G401 (cell line): ENCODE results near the gene CHD2. TPM values are rescaled to one million over a fixed set of nuclear protein-coding genes. Genes with fewer than 3 reads are reported as not detected.

Experiments used
- DNase-seq: peaks from one replicate; pipeline ENCODE4 v3.0.0-alpha.2; 2015; ENCODE audit warnings: low spot score
- in situ Hi-C: cut with HindIII; loops from 2 replicates; pipeline ENCODE4 v1.10.0; 2016; ENCODE audit warnings: low sequenced_read_pairs, mixed read lengths
- total RNA-seq: library from RNA; depleted of rRNA; stranded (reverse); fragments of >200 nt; shearing (Covaris generic); gene quantifications from 2 replicates; pipeline ENCODE4 v1.2.3, GENCODE V29; 2014; rRNA removed

The CHD2 gene
- total RNA-seq, 1 experiment from 2014 or later, result 38.9 TPM

DNA sequence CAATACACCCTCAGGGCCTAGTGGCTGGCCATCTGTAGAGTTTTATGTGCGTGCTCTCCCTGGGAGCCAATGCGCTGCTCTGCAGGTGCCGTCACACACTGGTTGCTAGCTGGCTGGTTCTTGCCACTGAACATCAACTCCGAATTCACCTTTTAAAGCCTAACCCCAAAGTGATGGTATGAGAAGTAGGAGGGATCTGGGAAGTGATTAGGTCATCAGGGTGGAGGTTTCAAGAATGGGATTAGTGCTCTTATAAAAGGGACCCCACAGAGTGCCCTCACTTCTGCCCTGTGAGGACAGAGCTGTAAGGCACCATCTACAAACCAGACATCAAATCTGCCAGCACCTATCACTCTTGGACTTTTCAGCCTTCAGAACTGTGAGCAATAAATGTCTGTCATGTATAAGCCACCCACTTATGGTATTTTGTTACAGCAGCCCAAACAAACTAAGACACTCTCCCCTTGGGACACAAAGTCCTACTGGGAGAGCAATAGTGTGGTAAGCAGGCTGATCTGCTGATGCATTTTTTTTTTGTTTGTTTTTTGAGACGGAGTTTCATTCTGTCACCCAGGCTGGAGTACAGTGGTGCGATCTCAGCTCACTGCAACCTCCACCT is 168.6 kb downstream of the CHD2 start:
- in situ Hi-C loops, result no loop called here
- DNase-seq, result no peak

DNA sequence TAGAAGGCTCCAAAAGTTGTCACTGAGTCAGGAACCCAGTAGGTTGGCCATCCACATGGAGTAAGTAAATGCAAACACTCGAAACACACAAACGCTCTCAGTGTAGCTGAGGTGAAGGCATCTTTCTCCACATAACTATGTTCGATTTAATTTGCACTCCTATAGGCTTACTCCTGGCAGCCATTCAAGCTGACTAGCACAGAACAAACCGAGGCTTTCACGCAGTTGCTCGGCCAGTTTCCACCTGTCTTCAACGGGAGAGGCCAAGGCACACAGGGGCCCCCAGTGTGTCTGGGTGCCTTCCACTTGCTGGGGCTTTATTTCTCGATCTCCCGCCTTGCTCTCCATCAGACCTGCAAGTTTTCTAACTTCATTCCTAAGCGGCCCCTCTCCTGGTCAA is 170.0 kb downstream of the CHD2 start:
- in situ Hi-C loops, result no loop called here
- DNase-seq, result no peak

DNA sequence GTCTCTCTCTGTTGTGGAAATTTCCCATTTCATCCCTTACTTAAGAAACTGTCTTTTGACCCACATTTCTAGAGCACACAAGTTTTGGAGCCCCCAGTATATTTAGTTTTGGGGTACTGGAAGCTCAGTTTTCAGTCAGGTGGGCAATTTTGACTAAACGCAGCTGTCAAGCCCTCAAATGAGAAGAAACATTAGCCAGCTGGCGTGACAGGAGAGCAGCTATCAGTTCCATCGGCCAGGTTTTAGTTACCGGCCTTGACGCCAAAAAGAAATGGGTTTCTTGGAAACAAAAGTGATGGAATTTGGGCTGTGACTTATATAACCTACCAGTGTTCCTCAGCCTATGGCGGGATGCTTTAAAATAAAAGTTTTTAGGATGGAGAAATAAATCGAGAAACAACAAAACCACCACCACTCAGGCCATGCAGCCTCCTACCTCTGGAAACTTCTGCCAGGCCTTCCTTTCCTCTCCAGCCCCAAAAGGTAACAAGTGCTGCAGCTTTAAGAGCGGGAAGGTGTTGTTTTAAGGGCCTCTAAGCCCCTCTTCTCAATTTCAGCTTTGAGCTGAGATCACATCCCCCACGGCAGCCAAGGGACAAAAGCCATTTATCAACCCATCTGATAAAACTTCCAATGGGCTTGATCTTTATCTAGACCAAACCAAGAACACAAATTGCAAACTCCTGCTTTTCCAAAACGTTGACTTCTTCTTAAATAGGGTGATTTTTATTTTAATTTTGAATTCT is 170.6 kb downstream of the CHD2 start:
- DNase-seq, result no peak
- in situ Hi-C loops, result no loop called here

DNA sequence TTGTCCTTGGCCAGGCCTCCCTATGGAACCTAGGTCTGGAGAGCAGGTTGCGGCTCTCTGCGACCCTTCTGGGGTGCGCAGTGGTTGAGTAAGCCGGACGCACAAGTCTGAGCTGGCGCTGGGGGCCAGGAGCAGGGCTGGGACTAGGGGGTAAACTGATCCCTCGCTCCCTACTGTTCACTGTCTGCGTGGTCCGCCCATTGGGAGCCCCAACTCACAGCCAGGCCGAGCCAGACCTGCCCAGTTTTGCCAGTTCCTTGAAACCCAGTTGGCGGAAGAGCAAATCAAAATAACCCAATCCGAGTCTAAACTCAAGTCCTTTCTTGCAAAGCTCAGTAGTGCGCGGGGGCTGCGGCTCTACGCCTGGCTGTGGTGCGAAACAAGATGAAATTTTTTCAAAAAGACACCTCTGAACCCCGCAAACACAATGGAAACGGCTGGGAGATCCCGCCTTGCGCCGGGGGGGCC is 171.4 kb downstream of the CHD2 start:
- in situ Hi-C loops, result no loop called here
- DNase-seq, result no peak

DNA sequence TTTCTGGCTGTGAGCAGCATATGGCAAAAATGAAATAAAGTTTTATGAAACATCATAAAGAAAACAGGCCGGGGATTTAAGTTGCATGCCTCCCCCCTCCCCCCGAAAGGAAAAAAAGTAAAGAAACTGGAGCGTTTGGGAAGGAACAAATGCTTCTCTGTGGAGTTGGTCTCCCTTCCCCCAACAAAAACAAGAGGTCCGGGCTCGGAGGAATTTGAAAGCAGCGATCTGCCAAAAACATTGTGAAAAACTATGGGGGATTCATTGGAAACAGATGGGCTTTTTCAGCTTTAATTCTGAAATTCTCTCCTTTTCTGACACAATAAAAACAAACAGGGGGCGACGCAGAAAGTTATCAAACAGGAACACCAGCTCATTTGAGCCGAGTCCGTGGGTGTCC is 171.9 kb downstream of the CHD2 start:
- in situ Hi-C loops, result no loop called here
- no peak for DNase-seq

DNA sequence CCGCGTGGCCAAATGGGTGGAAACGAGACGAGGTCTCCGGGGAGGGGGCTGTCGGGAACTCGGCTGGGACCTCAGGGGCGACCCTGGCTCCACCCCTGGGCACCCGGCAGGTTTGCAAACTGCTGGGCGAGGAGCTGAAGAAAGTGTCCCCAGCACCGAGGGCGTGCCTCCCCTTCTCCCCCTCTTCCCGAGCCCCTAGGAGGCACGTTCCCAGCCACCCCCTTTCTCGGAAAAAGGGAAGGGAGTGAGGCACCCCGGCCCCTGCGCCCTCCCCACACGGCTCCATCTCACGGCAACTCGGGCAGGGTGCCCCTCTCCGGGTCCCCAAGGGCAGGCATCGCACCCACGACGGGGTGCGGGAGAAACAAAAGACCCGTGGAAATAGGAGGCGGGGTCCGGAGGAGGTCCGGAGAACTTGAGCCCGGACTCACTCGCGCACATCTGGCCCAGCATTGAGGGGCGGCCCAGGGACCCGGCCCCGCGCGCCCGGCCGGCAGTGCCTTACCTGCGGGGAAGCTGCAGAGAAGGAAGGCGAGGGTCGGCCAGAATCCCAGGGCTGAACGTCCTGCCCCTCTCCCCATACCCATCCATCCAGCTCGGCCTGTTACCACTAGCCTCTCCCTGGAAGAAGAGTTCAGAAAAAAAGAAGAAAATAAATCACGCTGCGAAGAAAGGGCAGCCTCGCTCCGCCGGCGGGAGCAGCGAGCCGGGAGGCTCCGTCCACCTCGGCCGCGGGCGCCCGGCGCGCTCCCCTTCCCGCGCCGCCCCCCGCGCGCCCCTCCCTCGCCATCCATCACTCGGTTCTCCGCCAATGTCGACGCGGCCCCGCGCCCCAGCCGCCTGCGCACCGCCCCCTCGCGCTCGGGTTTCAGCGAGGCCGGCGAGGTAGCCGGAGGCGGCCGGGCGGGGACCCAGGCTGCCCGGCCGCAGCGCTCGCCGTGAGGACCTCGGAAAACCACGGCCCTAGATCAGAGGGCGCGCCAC is 172.6 kb downstream of the CHD2 start:
- in situ Hi-C loops, result no loop called here
- no peak for DNase-seq

DNA sequence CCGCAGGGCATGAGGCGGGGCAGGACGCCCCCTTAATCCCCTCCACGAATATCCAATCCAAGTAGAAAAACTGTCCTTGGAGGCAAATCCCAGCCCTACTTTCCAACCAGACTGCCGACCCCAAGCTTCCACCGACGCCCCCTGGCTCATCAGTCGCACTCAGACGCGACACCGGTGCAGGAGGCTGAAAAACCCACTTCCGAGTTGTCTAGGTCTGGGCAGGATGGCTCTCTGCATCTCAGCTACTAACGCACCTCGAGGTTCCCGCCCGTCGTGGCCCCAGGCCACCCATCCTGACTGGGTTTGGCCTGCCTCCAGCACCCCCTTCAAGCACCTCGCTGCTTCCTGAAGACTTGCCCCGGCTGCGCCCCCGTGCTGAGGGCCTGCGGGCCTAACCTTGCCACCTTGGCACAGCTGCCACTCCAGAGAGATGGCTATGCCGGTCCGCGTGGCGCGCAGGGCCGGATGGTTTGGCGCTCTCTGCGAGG is 173.4 kb downstream of the CHD2 start:
- in situ Hi-C loops, result no loop called here
- DNase-seq, result no peak

DNA sequence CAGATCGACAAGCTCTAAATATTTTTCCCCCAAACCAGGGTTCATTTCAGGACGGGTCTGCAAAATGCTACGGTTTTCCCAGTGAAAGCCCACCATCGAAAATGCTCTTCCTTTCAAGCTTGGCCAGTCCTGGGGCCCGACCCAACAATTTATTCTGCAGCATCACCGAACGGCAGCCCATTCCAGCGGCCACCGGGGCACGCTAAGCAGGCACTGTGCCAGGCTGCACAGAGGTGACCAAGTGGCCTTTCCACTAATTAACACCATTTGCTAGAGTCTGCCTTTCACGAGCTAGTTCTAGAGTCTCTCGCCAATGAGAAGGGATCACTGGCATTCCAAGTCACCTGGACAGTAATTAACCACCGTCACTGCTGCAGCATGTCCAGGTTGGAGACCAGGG is 174.5 kb downstream of the CHD2 start:
- no peak for DNase-seq
- in situ Hi-C loops, result no loop called here

DNA sequence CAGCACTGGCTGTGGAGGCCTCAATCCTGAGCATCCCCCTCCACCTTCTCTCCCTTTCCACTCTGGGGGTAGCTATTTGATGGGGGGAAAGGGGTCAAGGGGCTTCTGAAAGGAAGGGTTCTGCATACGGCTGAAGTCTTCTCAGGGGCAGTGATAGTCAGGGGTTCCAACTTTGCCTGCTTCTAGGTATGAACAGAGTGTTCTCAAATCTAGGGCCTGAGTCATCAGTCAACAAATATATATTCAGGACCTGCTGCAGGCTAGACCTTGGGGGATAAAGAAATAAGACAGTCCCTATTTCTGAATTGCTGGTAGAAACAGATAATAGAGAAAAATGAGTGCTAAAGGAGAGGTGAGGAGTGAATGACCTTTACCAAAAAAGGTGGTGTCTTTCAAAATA is 176.1 kb downstream of the CHD2 start:
- in situ Hi-C loops, result no loop called here
- DNase-seq, result no peak

DNA sequence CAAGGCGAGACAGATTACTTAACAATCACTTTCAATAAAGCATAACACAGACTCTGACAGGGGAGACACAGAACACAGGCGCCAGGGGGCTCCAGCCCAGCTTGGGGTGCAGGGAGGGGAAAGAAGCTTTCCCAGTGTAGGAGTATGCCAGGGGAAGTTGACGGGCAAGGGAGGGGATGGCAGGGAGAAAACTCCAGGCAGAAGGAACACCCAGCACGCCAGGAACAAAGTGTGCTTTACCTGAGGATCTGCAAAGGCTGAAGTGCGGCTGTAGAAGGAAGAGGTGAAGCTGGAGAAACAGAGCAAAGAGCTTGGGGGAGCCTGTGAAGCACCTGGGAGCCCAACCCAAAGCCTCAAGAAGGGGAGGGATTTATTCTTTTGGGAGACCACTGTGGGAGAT is 176.8 kb downstream of the CHD2 start:
- in situ Hi-C loops, result no loop called here

More for the DNA sequence above, 176.8 kb downstream of the CHD2 start:
- no peak for DNase-seq

Other genes with a start within 250 kb of the CHD2 start
- gene FAM174B, start 244.5 kb upstream of the CHD2 start, total RNA-seq, result 2.8 and 10.0 TPM in 2 replicates
- gene RGMA, start 188.9 kb downstream of the CHD2 start, total RNA-seq, result 0.80 and 2.6 TPM in 2 replicates